Measurements from ENCODE around the gene GUCD1. TPM values are rescaled to one million over a fixed set of nuclear protein-coding genes. Genes with fewer than 3 reads are reported as not detected.

GUCD1 gene
- total and polyA plus RNA-seq, 2 of the 13 experiments (the other 11 are each of a cell fraction or from before 2014, with no cell fraction given): 128 to 245 TPM

GRCh38 chr22:24500277-24500820, 54.6 kb downstream of the GUCD1 start (continued):
- TF ChIP-seq BCLAF1 (IDR thresholded peaks at IDR 0.05) (no peak), RNF219 (CRISPR knock-in tag; IDR thresholded peaks at IDR 0.05) (no peak), ZKSCAN8 (CRISPR knock-in tag; IDR thresholded peaks at IDR 0.05; ENCODE audit: borderline replicate concordance) (no peak), PRPF4 (IDR thresholded peaks at IDR 0.05; ENCODE audit: low read depth, low read length, poor library complexity, severe bottlenecking) (no peak), ZNF782 (CRISPR knock-in tag; IDR thresholded peaks at IDR 0.05; ENCODE audit: borderline replicate concordance) (no peak; the same call in 1 of the 2 replicates), LBX2 (CRISPR knock-in tag; IDR thresholded peaks at IDR 0.05; ENCODE audit: borderline replicate concordance) (no peak), CCDC6 (CRISPR knock-in tag; IDR thresholded peaks at IDR 0.05) (no peak), FOXP4 (CRISPR knock-in tag; IDR thresholded peaks at IDR 0.05) (0 out of 2 replicates have a peak, but pooled peaks have one; percentile 22), NAIF1 (CRISPR knock-in tag; IDR thresholded peaks at IDR 0.05; ENCODE audit: borderline replicate concordance) (no peak), ZNF709 (CRISPR knock-in tag; IDR thresholded peaks at IDR 0.05) (no peak), ZNF12 (CRISPR knock-in tag; IDR thresholded peaks at IDR 0.05) (no peak), POLR2A (IDR thresholded peaks at IDR 0.05; ENCODE audit: insufficient read depth in 1 of 2, low read depth in 2 of 2, low read length in 2 of 2) (0 out of 4 replicates have a peak, but pooled peaks of 1 of the 2 experiments have one; percentile 29), ZNF232 (CRISPR knock-in tag; IDR thresholded peaks at IDR 0.05; ENCODE audit: borderline replicate concordance) (no peak), DZIP1 (CRISPR knock-in tag; IDR thresholded peaks at IDR 0.05) (no peak)
